NCI-H774 (cell line): Measurements from ENCODE around the gene RET.
"Not testable (repeated sequence)": the region's sequence is repeated elsewhere in the genome, so short reads cannot be mapped to it uniquely, and the experiment has no call there.

Experiments
- DNase-seq: peaks from one replicate; lab custom pipeline; 2025; lab: John Stamatoyannopoulos, UW

RET gene

GRCh38 chr10:43078175-43078985, 1.5 kb downstream of the RET start:
- no peak for DNase-seq

DNA sequence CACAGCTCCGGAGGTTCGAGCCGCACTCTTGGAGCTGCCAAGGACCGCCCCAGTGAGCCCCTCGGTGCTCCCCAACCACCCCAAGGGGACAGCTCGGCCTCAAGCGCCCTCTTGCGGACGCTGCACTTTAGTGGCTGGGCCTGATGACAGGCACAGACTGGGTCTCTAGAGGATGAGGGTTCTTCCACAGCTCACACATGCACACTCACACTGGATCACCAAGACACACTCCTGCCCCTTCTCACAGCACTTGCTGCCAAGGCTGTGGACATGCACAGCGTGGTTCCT, 2.1 kb downstream of the RET start:
- no peak for DNase-seq

GRCh38 chr10:43079856-43080255, 3.0 kb downstream of the RET start:
- DNase-seq, result no peak

DNA sequence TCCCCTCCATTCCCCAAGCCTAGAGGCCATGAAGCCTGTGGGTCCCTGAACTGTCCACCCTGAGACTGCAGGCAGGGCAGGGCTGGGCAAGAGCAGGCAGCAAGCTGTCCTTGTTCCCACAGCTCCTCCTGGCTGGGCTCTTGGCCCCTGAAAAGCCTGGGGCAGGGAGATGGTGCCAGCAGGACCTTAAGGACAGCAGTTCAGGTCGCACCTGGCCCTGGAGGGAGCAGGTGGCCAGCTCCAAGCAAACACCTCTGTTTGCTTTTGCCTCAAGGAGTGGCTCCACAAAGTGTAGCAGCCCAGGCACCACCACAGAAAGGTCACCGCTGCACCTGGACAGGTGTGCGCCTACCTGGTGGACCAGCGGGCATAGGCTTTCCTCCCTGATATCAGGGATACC, 5.2 kb downstream of the RET start:
- peak; percentile 88 for DNase-seq

GRCh38 chr10:43082746-43083145, 5.9 kb downstream of the RET start:
- DNase-seq, result no peak

GRCh38 chr10:43083764-43084163, 6.9 kb downstream of the RET start:
- no peak for DNase-seq

- DNase-seq, result no peak
These were observed 7.9 kb downstream of the RET start for GRCh38 chr10:43084812-43085211.

- DNase-seq, result no peak
These were observed 9.6 kb downstream of the RET start for GRCh38 chr10:43086321-43086942.

GRCh38 chr10:43089519-43089918, 12.7 kb downstream of the RET start:
- no peak for DNase-seq

DNA sequence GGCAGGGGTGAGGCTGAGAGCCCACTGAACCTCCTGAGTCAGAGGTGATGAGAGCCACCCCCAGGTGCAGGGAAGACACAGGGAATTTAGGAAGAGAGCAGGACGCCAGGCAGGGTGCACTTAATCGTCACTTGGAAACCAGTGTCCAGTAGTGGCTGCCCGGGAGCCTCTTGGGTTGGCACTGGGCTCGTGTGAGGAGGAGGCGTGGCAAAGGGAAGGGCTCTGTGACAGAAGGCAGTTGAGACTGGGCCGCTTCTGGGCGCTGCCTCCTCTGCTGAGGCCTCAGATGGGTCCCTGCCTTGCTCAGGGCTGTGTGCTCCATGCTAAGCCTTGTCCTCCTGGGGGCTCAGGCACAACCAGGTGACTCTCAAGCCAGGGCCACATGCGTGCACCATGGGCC, 13.3 kb downstream of the RET start:
- peak; percentile 30 for DNase-seq

GRCh38 chr10:43090664-43091063, 13.8 kb downstream of the RET start:
- no peak for DNase-seq

- no peak for DNase-seq
These were observed 15.0 kb downstream of the RET start for GRCh38 chr10:43091846-43092245.

- DNase-seq, result no peak
These were observed 16.7 kb downstream of the RET start for GRCh38 chr10:43093423-43094076.

GRCh38 chr10:43094085-43094484, 17.2 kb downstream of the RET start:
- DNase-seq, result no peak

DNA sequence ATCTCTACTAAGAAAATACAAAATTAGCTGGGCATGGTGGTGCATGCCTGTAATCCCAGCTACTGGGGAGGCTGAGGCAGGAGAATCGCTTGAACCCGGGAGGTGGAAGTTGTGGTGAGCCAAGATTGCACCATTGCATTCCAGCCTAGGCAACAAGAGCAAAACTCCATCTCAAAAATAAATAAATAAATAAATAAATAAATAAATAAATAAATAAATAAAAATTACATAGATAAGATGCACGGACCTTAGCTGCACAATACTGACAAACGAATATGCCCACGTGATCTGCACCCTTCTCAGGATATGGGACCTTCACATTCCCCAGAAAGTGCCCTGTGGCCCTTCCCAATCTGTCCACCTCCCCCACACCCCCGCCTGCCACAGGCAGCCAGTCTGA, 22.5 kb downstream of the RET start:
- not testable (repeated sequence) for DNase-seq

DNA sequence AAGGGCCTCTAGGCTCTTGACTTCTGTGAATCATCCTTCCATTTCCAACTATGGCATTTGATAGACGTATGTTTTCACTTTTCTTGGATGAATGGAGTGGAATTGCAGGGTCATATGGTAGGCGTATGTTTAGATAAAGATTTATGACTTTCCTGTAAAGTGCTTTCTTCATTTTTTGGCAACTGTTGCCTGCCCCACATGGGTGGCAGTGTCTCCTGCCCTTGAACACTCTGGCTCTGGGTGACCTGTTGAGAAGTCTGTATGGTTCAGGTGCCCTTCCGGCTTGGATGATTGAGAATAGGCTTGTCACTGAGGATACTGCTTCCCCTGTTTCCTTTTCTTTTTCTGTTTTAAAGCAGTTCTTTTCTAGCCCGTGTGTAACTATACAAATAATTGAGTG, 23.1 kb downstream of the RET start:
- DNase-seq, result no peak

- no peak for DNase-seq
These were observed 23.5 kb downstream of the RET start for GRCh38 chr10:43100366-43100765.

GRCh38 chr10:43102063-43102828, 25.4 kb downstream of the RET start:
- no peak for DNase-seq

DNA sequence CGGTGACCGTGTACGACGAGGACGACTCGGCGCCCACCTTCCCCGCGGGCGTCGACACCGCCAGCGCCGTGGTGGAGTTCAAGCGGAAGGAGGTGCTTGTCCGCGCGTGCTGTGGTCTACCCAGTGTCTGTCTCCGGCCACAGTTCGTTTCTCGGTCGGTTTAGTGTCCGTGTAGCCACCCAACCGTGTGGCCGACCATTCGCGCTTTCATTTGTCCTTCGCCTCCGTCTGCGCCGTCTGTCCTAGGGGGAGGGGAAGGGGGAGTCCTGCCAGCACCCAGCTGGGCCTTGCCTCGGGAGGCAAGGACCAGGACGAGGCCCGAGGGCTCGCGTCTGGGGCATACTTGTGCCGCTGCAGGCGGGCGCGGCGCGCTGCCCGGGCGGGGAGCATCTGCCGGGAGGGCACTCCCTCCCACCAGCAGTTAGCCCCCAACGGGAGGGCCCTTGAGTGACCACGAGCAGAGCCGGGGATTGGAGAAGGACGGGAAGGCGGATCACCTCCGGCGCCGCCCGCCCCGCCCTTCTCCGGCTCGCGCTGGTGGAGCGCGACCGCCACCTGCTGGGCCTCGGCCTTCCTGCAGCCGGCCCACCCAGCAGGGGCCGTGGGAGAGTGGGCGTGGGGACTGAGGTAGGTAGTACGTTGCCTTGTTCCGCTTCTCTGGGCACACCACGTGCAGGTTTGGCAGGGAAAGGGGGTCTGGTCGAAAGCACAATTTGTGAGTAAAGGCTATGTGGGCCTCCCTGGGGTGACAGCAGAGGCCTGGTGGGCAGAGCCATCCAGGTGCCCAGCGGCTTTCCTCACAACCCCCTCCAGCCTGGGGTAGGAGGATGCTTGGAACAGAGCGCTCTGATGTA, 28.5 kb downstream of the RET start:
- no peak for DNase-seq

DNA sequence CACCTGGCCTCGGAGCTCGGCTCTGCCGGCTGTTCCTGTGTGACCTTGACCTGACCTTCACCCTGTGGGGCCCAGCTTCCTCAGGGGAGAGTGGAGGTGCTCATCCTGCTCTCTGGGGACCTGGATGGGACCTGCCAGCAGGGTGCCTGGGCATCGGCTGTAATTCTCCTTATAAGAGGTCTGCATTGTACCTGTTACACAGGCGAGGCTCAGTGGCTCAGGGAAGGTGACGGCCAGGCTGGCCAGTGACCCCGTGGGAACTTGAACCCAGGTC, 29.0 kb downstream of the RET start:
- no peak for DNase-seq

- DNase-seq, result no peak
These were observed 29.6 kb downstream of the RET start for GRCh38 chr10:43106256-43107091.
